GM12892 (cell line): ENCODE data around the gene COL18A1.

Experiments
- POLR2A ChIP-seq: IDR thresholded peaks from 2 replicates; pipeline ENCODE4 v1.6.1; 2011; ENCODE audit warnings: low read depth, low read length, control low read depth
- POLR2AphosphoS5 ChIP-seq: IDR thresholded peaks from 2 replicates; pipeline ENCODE4 v1.6.1; 2011; ENCODE audit warnings: low read depth, low read length, control low read depth
- TAF1 ChIP-seq: IDR thresholded peaks from 2 replicates; pipeline ENCODE4 v1.6.1; 2011; ENCODE audit warnings: low read depth, mild to moderate bottlenecking, control low read depth, low read length, borderline replicate concordance

- TF ChIP-seq POLR2A (no peak), POLR2AphosphoS5 (no peak), TAF1 (no peak)
Measured at GRCh38 chr21:45517249-45518065, 112.5 kb downstream of the COL18A1 start.
